LoVo (cell line): ENCODE results near the gene RASAL1.
A peak's percentile ranks its signal among the peaks of the same experiment; 100 is the strongest.

ENCODE experiments used
- DNase-seq: peaks from one replicate; pipeline ENCODE4 v3.0.0-alpha.2; 2016; ENCODE audit warnings: low spot score

RASAL1 gene

DNA sequence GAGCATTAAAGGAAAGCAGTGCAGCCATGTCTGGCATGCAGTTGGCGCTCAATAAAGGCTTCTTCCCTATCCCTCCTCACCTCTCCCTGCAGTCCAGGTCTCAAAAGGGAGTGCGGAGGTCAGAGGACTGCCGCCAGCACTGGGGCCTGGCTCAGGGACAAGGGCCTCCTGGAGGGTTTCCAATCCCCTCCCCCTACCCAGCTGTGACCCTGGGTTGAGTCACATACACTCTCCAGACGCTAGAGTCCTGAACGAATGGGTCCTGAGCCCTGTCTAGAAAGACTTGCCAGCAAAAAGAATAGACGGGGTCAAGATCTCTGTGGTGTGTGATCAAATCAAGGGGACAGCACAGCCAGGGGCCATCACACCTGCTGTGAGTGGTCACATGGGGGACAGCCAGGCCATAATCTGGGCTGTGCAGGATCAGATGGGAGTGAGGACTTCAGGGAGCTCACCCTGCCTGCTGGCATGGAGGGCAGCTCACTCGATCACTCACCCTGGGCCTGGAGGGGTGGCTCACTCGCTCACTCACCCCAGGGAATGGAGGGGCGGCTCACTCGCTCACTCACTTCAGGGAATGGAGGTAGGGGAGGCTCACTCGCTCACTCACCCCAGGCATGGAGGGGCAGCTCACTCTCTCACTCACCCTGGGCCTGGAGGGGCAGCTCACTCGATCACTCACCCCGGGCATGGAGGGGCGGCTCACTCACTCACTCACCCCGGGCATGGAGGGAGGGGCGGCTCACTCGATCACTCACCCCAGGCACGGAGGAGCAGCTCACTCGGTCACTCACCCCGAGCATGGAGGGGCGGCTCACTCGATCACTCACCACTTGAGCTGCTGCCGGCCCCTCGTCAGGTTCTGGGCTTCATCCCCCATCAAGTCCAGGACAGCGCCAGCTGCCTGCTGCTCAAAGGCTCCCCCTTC is 26.8 kb upstream of the RASAL1 start:
- no peak for DNase-seq

DNA sequence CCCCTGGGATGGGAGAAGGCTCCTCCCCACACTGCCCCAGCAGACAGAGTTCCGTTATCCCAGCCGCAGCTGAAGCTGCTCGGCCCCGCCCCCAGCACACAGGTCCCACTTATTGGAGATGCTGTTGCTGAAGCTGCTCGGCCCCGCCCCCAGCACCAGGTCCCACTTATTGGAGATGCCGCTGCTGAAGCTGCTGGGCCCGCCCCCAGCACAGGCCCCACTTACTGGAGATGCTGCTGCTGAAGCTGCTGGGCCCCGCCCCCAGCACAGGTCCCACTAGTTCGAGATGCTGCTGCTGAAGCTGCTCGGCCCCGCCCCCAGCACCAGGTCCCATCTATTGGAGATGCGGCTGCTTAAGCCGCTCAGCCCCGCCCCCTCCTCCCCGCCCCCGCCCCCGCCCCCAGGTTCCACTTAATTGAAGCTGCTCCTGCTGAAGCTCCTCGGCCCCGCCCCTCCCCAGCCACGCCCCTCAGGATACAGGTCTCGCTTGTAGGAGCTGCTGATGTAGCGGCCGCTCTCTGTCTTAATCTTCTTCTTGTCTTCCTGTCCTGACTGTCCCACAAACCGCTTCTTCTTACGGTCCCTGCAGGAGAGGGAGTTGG is 26.0 kb upstream of the RASAL1 start:
- DNase-seq, result no peak

DNA sequence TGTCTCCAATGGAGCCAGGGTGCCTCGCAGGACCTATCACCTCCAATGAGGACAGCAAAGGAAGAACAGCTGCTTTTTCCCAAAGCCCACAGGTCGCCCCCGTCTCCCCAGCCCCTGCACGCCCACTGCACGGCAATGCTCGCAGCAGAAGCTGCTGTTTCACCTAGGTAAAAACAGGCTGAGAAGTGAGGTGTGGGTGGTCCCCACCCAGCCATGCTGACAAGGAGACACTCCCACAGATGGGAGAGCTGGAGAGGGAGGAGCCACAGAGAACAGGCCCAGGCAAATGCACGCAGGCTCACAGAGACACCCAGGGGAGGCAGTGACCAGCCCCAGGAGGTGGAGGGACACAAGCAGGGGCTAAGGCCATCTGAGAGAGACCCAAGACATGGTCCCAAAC is 24.4 kb upstream of the RASAL1 start:
- no peak for DNase-seq

DNA sequence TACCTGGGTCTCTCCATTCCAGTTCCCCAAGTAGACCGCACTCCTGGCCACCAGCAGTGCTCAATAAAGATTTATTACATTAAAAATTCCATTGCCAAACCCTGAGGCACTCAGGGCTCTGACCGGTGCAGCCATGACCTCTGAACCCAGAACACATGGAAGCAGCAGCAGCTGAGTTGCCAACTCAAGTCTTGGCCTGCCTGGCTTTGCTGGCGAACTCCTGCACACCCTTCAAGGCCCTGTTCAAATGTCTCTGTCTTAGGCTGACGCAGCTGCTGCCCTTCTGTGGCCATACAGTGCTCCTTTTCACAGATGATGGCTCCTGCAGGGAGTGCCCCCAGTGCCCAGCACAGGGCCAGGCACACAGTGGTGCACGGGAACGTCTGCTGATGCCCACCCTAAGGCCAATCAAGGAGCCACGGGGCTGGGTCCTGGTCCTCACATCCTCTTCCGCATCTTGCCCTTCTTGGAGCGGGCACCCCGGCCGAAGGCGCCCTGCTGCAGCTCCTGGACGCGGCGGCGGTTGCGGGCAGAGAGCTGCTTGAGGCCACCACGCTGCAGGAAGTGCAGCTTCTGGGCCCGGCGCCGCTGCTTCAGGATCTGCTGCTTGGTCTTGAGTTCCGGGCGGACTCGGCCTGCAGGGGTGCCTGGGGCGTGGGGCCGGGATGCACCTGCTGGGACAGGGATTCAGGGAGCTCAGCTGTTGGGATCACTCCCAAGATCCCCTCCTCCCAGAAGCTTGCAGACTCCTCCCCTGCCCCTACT is 23.1 kb upstream of the RASAL1 start:
- DNase-seq, result no peak

DNA sequence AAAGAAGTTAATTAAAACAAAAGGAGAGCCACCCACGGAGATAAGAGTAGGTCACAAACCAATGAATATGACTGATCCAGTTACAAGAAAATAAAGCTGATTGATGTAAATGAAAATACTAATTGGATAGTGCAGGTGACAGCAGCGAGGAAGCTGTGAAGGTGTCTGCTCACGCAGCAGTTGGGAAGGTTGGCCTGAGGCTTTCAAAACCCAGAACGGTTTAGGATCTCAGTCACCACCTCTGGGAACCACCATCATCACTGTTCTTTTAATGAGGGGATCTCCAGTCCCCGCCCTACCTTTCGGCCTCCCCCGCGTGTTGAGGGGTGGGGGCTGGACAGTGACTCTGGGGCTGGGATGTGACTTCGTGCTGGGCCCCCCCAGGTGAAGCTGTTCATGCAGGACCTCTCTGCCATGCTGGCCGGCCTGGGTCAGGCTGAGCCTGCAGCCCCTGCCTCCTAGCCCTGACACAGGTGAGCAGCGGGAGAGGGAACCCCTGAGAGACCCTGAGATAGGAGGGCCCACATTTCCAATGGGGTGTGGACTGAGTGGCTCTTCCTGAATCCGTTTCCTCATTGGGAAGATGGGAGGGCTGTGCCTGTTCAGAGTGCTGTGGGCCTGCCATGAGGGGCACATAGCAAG is 21.8 kb upstream of the RASAL1 start:
- no peak for DNase-seq

DNA sequence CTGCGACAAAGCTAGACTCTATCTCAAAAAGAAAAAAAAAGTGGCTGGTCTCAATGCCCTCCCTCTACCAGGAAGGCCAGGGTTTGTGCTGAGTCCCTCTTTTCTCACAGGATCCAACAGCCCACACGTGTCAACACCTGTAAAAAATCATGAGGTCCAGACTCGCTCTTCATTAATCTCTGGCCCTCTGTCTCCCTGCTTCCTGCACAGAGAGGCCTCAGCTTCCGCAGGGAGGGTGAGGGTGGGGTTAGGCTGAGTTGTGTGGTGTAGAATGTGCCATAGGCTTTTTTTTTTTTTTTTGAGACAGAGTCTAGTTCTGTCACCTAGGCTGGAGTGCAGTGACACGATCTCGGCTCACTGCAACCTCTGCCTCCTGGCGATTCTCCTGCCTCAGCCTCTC is 20.1 kb upstream of the RASAL1 start:
- no peak for DNase-seq

DNA sequence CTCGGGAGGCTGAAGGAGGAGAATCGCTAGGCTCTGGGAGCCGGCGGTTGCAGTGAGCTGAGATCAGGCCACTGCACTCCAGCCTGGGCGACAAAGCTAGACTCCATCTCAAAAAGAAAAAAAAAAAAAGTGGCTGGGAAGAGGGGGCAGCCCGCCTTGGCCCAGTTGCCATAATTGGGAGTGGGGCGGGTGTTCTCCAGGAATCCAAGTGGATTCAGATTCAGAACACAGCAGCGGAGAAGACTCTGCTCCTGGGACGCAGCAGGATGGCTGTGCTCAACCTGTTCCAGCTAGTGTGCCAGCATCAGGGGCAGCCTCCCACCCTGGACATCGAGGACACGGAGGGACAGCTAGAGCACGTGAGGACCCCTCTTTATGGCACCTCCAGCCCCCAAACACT is 19.5 kb upstream of the RASAL1 start:
- DNase-seq, result no peak

DNA sequence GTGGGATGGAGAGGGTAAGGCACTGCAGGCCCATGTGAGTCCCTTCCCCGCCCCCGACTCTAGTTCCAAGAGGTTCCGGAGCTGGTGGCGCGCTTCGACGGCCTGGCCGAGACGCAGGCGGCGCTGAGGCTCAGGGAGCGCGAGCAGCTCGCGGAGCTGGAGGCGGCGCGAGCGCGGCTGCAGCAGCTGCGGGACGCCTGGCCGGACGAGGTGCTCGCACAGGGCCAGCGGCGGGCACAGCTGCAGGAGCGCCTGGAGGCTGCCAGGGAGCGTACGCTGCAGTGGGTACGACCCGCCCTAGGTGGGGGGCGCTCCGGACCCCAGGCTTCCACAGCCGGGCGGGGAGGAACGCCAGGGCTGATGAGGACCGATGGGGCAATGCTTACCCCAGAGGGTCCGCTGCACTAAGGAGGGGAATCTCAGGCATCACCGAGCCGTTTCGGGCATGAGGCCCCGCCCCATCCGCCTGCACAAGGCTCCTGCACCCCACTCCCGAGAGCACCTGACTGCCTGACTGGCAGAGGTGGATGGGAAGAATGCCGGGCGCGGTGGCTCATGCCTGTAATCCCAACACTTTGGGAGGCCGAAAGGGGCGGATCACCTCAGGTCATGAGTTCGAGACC is 18.9 kb upstream of the RASAL1 start:
- DNase-seq, result no peak

DNA sequence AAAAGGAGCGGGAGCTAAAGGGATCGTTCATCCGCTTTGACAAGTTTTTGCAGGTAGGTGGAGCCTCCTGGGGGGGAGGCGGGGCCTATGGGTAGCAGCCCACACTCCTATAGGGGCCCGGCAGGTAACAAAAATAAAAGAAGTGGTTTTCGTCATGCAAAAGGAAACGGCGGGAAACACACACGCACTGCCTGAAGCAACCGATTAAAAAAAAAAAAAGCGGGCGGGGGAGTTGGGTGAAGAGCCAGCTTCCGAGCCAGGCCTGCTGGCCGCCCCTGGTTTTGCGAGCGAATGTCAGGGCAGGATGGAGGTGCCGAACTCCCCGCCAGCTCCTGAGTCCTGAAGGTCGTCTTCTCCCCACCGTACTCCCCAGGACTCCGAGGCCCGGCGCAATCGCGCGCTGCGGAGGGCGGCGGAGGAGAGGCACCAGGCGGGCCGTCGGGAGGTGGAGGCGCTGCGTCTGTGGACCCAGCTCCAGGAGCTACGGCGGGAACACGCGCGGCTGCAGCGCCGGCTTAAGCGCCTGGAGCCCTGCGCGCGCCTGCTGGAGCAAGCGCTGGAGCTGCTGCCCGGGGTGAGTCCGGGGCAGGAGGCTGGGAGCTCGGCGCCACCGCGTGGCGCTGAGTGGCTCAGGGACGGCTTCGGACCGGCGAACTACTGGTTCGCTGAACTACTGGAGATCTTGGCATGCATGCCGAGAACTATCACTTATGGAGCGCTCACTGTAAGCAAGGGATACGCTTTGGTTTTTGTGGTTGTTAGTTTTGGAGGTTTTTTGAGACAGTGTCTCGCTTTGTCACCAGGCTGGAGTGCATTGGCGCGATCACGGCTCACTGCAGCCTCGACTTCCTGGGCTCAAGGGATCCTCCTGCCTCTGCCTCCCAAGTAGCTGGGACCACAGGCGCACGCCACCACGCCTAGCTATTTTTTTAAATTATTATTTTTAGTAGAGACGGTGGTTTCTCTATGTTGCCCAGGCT is 17.6 kb upstream of the RASAL1 start:
- peak; percentile 80 for DNase-seq

DNA sequence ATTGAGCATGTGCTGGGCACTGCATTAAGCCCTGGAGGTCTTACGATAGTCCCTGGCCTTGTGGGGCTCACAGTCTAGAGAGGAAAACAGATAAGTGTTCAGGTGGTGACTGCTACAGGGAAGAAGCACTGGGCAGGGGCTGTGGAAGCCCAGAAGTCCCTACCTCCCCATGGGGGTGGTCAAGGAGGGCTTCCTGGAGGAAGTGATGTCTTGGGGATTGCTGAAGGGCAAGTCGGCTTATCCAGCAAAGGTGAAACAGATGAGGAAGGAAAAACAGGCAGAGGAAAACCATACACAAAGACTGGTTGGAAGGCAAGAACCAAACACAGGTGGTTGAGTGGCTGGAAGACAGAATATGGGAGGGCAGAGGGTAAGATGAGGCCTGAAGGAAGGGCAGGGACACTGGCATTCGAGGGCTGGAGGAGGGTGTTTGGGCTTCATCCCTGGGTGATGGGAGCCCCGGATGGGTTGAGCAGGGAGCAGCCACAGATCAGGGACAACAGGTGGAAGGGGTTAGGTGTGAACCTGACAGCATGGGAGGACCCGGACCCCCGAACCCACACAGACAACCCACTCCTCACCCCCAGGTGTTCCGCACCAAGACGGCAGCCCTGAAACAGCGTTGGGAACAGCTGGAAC is 16.8 kb upstream of the RASAL1 start:
- DNase-seq, result no peak

DNA sequence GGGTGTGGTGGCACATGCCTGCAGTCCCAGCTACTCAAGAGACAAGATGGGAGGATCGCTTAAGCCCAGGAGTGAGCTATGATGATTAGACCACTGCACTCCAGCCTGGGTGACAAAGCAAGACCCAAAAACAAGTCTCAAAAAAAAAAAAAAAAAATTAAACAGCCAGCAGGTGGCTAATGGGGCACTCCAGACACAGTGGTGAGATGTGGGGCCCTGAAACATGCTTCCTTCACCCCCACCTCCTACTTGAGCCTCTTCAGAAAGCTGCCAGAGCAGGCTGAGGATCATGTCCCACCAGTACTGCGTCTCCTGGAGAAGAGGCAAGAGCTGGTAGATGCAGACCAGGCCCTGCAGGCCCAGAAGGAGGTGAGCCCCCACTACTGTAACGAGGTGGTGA is 16.1 kb upstream of the RASAL1 start:
- no peak for DNase-seq

DNA sequence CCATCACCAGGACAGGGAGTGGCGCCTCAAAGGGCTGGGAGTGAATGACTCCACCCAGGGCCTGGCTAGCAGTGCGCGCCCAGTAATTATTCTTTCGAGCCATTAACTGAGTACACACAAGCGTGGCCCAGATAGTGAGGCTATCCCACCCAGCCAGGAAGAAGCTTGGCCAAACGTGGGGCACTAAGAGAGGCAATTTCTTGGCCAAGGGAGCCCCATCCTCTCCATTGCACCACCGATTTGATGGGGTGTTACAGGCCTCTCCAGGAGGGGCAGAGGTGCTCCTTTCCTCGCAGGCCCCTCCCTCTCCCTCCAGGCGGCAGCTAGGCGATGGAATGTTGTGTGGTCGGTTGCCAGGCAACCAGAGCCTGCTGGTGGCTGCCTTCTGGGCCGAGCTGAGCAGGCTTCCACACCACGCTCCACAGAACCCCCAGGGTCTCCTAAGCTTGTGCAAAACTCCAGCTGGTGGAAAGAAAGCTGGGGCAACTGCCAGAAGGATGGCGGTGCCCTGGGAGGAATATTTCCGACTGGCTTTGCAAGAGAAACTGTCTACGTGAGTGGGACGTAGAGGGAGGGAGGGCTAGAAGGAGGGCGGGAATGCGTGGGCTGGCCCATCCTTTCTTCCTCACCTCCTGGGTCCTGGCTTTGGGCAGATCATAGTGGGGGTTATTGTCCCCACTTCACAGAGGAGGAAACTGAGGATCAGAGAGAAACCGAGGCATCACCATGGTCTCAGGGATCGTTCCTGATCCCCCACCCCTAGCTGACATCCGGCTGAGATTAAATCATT is 14.0 kb upstream of the RASAL1 start, which contains the start of gene CFAP73:
TSS of gene CFAP73 (plus strand) at position 364 of the 790 bp plus-strand sequence. CDS start at position 498, 134 bp downstream.
- peak; percentile 59 for DNase-seq

DNA sequence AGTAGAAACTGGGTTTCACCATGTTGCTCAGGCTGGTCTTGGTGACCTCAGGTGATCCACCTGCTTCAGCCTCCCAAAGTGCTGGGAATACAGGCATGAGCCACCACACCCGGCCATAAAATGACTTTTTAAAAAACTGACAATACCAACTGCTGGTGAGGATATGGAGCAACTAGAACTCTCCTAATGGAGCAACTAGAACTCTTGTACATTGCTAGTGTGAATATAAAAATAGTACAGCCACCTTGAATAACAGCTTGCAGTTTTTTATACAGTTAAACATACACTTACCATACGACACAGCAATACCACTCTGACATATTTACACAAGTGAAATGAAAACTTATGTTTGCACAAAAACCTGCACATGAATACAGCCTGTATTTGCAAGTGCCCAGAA is 11.4 kb upstream of the RASAL1 start:
- no peak for DNase-seq

DNA sequence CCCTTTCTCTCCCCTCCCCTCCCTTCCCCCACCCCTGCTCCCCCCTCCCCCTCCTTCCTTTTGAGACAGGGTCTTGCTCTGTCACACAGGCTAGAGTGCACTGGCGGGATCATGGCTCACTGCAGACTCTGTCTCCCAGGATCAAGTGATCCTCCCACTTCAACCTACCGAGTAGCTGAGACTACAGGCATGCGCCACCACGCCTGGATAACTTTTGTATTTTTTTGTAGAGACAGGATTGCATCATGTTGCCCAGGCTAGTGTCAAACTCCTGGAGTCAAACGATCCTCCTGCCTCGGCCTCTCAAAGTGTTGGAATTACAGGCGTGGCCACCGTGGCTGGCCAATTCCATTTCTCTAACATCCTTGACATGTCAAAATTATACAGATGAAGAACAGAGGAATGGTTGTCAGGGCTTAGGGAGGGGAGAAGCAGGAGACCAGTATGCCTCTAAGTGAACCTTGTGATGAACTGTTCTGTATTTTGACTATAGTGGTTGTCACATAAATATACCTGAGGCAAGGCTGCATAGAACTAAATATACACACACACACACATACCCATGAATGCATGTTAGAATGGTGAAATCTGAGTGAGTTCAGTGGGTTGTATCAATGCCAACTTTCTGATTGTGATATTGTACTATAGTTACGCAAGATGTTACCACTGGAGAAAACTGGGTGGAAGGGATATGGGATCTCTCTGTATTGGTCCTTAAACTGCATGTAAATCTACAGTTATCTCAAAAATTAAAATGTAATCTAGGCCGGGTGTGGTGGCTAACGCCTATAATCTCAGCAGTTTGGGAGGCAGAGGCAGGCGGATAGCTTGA is 10.4 kb upstream of the RASAL1 start:
- no peak for DNase-seq

DNA sequence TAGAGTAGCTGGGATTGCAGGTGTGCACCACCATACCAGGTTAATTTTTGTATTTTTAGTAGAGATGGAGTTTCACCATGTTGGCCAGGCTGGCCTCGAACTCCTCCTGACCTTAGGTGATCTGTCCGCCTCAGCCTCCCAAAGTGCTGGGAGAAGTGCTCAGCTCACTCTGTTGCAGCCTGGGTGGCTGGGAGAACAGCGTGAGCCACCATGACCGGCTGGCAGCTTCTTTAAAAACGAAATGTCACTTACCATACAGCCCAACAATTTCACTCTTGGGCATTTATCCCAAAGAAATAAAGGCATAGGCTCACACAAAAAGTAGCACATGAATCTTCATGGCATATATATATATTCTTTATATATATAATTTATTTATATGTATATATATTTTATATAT is 9.2 kb upstream of the RASAL1 start:
- DNase-seq, result no peak

DNA sequence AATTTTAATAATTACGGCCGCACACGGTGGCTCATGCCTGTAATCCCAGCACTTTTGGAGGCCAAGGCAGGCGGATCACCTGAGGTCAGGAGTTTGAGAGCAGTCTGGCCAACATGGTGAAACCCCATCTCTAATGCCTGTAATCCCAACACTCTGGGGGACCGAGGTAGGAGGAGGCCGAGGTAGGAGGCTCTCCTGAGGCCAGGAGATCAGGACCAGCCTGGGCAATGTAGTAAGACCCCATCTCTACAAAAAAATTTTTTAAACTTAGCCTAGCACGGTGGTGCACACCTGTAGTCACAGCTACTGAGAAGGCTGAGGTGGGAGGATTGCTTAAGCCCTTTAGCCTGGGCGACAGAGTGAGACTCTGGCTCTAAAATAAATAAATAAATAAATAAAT is 8.4 kb upstream of the RASAL1 start:
- no peak for DNase-seq

DNA sequence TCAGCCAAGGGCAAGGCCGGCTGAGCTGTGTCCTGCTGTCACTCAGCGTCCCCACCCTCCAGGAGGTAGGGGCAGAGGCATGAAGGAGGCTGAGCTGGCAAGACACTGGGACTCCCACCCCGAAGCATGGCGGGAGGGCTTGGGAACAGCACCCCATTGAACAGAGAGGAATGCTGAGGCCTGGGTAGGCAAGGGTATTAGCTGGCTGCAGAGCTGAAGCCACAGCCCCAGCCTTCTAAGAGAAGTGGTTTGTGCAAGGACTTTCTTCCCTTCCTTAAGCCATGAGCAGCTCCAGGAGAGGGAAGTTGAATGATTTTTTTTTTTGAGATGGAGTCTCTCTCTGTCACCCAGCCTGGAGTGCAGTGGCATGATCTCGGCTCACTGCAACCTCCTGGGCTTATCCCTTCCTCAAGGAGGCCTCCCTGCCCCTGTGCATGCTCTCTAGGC is 7.3 kb upstream of the RASAL1 start:
- DNase-seq, result no peak

DNA sequence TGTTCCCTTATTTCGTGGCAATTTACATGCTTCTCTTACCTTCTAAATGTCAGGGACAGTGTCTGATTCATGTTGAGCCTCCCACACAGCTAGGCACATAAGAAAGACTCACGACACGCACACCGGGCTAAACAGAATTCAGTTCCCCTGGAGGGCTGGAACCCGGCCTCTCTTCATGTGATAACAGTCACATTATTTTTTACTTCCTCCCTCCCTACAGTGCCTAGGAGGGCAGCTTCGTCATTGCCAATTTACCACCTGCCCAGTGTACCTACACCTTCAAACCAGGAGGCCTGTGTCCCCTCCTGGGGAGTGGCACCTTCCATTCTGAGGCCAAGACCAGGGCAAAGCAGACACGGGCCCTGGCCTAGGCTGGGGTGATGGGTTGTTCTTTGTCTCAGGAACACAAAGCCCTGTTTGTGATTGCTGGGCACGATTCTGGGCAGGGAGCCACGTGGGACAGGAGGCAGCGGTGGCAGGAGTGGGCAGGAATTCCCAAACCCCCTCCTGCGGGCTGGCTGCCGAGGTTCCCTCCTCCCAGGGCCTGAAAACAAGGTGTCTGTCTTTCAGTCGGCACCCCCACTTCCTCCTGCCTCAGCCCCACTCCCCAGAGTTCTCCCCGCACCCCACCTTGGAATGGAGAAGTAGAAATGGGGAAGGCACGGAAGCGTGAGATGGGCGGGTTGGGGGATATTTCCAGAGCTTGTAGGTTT is 6.8 kb upstream of the RASAL1 start:
- DNase-seq, result no peak
